HUES6 (cell line): Measurements from ENCODE around the gene UNC13B.

ENCODE experiments used
- H3K27ac ChIP-seq: 2 replicates; pipeline ENCODE4 v1.7.0; 2013; ENCODE audit warnings: low read depth, mild to moderate bottlenecking, low read length, inconsistent platforms
- H3K27me3 ChIP-seq: 2 replicates; pipeline ENCODE4 v1.6.1; 2013; ENCODE audit warnings: low read length; ENCODE audit not compliant: control insufficient read depth, insufficient read depth
- H3K36me3 ChIP-seq: 2 replicates; pipeline ENCODE4 v1.6.1; 2013; ENCODE audit warnings: low read length; ENCODE audit not compliant: control insufficient read depth, insufficient read depth
- H3K4me1 ChIP-seq: 2 replicates; pipeline ENCODE4 v1.6.1; 2013; ENCODE audit warnings: low read length; ENCODE audit not compliant: control insufficient read depth, insufficient read depth
- H3K4me3 ChIP-seq: 2 replicates; pipeline ENCODE4 v1.5.1; 2013; ENCODE audit warnings: low read depth, low read length
- H3K9ac ChIP-seq: one replicate; pipeline ENCODE4 v1.6.1; 2013; ENCODE audit warnings: mild to moderate bottlenecking, low read length
- H3K9me3 ChIP-seq: 2 replicates; pipeline ENCODE4 v1.6.1; 2013; ENCODE audit warnings: low read depth, low read length; ENCODE audit not compliant: control insufficient read depth, insufficient read depth

UNC13B gene

DNA sequence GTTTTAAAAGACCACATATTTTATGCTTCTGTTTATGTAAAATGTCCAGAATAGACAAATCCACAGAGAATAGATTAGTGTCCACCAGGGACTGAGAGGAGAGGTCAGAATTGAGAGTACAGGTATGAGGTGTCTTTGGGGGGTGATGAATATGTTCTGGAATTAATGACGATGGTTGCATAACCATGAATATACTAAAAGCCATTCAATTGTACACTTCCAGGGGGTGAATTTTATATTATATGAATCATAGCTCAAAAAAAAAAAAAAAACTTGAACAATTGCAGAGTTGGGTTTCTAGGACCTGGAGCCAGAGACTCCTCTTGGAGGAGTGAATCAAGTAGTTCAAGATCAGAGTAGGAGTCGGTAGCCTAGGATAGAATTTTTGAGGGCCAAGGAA, 270.3 kb downstream of the UNC13B start:
- Histone ChIP-seq H3K36me3 (no peaks in the 10 kb centered on the region), H3K9ac (no peak overlapping the region), H3K9me3 (no peaks in the 10 kb centered on the region), H3K27ac (no peak overlapping the region), H3K4me3 (no peak overlapping the region), H3K4me1 (no peaks in the 10 kb centered on the region), H3K27me3 (no peaks in the 10 kb centered on the region; the same call in 1 of the 2 replicates)

- no peaks in the 10 kb centered on the region for H3K36me3 ChIP-seq
- H3K4me1 ChIP-seq = no peaks in the 10 kb centered on the region
- no peak overlapping the region for H3K4me3 ChIP-seq
- no peak overlapping the region for H3K9ac ChIP-seq
- H3K9me3 ChIP-seq = no peaks in the 10 kb centered on the region
- H3K27me3 ChIP-seq = no peaks in the 10 kb centered on the region; the same call in 1 of the 2 replicates
- H3K27ac ChIP-seq = no peak overlapping the region
Observed at GRCh38 chr9:35436933-35437332, 275.1 kb downstream of the UNC13B start.

DNA sequence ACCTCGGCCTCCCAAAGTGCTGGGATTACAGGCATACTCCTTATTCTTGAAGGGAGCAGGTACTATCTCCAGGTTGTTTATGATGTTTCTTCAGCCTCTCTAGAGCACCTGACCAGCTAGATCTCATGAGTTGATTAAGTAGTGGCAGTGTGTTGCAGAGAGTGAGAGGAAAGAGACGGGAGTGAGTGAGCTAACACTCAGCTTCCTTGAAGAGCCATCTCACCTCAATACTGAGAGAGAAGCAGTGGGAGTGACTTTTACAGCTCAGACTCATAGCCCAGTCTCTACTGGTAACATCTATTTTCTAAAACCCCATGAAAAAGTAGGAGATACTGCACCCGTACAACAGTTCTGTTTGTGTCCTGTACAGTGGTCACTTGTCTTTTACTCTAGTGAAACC, 284.2 kb downstream of the UNC13B start:
- no peaks in the 10 kb centered on the region for H3K36me3 ChIP-seq
- no peaks in the 10 kb centered on the region for H3K4me1 ChIP-seq
- peaks cover 8% of the 10 kb centered on the region; the same call in 1 of the 2 replicates for H3K27me3 ChIP-seq
- H3K27ac ChIP-seq = no peak overlapping the region
- no peak overlapping the region for H3K4me3 ChIP-seq
- no peak overlapping the region for H3K9ac ChIP-seq
- no peaks in the 10 kb centered on the region for H3K9me3 ChIP-seq

GRCh38 chr9:35448496-35448895, 286.7 kb downstream of the UNC13B start:
- peaks cover 8% of the 10 kb centered on the region; the same call in 1 of the 2 replicates for H3K27me3 ChIP-seq
- H3K9me3 ChIP-seq = no peaks in the 10 kb centered on the region
- H3K27ac ChIP-seq = no peak overlapping the region
- peaks cover 3% of the 10 kb centered on the region; the same call in 1 of the 2 replicates for H3K4me1 ChIP-seq
- H3K9ac ChIP-seq = no peak overlapping the region
- no peaks in the 10 kb centered on the region for H3K36me3 ChIP-seq
- H3K4me3 ChIP-seq = no peak overlapping the region

- Histone ChIP-seq H3K4me1 (peaks cover 3% of the 10 kb centered on the region; the same call in 1 of the 2 replicates), H3K27me3 (peaks cover 8% of the 10 kb centered on the region; the same call in 1 of the 2 replicates), H3K36me3 (no peaks in the 10 kb centered on the region)
Observed at GRCh38 chr9:35452481-35452880, 290.7 kb downstream of the UNC13B start.

DNA sequence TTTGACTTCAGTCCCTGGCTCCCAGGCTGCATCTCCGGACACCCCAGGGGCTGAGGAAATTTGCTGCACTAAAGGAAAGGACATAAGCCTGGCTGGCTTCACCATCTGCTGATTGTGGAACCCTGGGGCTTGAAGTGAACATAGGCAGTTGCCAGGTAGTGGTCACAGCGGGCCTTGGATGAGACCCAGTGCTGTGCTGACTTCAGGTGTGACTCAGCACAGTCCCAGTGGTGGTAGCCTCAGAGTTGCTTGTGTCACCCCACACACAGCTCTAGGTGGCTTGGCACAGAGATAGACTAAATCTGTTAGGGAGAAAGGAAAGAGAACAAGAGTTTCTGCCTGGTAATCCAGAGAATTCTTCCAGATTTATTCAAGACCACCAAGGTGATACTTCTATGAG, 292.0 kb downstream of the UNC13B start:
- peaks cover 5% of the 10 kb centered on the region; the same call in 1 of the 2 replicates for H3K27me3 ChIP-seq
- no peak overlapping the region for H3K27ac ChIP-seq
- H3K9me3 ChIP-seq = no peaks in the 10 kb centered on the region
- no peaks in the 10 kb centered on the region for H3K36me3 ChIP-seq
- H3K9ac ChIP-seq = no peak overlapping the region
- H3K4me3 ChIP-seq = no peak overlapping the region
- peaks cover 3% of the 10 kb centered on the region; the same call in 1 of the 2 replicates for H3K4me1 ChIP-seq

More at GRCh38 chr9:35452481-35452880, 290.7 kb downstream of the UNC13B start:
- H3K4me3 ChIP-seq = no peak overlapping the region
- no peak overlapping the region for H3K27ac ChIP-seq
- H3K9me3 ChIP-seq = no peaks in the 10 kb centered on the region
- H3K9ac ChIP-seq = no peak overlapping the region
